ENCODE measurements around the gene TAS2R9.

- TF ChIP-seq CTCF (IDR thresholded peaks at IDR 0.05; ENCODE audit: insufficient read depth, low read depth, low read length): no peak
- TF ChIP-seq EZH2 (IDR thresholded peaks at IDR 0.05; ENCODE audit: insufficient read depth, low read length): no peak
These were observed 45.8 kb upstream of the TAS2R9 start for GRCh38 chr12:10855807-10856206.
